GM19035 (cell line): ENCODE results near the gene BDNF.

Source experiments
- ATAC-seq: cut with Tn5 transposase; IDR thresholded peaks from one replicate; pipeline ENCODE4 v1.9.1; 2021; ENCODE audit not compliant: unreplicated experiment

The BDNF gene

DNA sequence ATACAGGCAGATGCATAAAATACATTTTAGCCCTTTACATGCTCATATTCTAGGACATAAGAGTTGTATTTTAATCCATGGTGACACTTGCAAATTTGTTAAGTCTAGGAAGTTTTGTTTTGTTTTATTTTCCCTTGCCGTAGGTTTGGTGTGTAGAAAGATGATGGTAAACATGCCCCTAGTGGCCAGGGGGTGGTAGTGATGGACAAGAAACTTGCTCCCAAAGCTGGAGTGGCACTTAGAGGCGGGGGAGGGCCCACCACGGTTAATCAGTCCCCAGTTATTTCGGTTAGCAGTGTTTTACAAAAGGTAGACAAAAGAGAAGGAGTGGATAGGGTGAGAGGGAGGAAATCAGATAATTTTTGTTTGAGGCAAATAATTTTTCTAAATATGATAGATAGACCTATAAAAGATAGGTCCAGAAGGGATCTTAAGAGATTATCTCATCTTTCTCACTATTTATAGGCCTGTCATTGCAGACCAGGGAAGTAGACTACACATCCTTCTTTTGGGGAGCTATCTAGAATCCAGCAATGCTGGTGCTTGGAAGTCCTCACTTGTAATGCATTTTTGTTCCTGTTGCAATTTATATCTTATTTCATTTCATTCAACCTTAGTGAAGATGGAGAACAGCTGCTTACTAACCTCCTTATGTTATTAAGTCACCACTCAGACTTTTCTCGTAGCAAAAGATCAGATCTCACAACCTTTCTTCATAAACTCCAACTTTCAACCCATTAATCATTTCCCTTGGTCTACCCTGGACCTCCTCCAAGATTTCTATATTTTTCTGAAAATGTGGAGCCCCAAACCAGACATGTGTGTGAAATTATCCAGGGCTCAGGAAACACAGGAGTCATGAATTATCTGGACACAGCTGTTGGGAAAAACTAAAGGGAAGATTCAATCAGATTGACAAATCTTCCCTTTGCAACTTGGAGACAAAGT is 5.9 kb upstream of the BDNF start:
- ATAC-seq, result peak; percentile 79

DNA sequence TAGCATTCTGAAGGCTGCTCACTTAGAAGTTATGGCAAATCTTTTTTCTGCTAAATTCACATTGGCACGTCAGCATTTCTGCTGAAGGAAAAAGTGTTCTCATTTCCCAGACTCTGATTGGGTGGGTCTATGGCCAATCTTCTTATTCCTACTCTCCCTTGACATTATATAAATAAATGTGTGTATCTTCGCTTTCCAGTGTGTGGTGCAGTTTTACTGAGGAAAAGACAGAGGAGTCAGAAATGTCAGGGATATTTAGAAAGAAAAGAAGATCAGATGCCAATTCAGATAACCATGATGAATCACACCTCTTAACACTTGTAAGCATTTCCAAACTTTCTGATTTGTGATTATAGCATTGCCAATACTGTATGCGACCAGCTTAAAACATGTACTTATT is 3.2 kb upstream of the BDNF start:
- ATAC-seq, result no peak

DNA sequence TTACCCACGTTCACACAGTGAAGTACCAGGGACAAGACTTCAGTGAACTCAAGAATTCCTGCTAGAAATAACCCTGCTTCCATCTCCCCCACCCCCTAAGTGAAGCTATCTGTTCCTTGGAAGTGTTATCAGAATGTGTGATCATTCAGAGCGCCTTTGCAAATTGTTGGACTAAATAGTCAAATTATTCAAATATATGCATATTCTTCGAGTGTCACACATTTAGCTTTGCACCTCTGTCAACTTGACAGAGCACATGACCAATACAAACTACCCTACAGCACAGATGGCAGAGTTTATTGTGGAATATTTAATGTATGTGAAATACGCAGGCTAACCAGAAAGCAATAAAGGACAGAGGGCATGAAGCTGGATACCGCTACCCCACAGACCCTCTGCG is 2.6 kb upstream of the BDNF start:
- ATAC-seq, result no peak

DNA sequence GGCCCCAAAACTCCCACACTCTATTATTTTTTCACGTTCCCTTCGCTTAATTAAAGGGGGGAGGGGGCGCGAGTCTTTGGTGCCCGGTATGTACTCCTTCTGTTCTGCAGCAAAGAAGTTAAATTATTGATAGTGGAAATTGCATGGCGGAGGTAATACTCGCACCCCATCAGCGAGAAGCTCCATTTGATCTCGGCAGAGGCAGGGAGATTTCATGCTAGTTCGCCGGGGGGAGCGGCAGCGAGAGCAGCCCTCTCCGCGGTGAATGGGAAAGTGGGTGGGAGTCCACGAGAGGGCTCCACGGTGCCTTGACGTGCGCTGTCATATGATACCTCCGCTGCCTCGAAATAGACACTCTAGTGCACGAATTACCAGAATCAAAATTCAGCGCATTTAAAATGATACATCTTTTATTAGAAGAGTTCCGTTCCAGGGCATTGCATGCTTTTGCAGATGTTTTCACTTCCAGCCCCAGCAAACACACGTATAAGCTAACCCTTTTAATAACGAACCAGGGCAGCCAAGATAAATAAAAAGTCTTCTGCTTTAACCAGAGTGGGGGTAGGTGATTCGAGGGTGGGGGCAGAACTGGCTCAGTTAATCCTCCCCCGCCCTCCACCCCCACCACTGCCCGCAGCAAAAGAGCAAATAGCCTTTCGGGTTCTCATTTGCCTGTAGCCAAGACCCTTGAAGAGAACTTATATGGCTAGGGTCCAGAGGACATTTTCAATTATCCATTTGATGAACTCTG is 1.3 kb upstream of the BDNF start:
- ATAC-seq, result no peak

DNA sequence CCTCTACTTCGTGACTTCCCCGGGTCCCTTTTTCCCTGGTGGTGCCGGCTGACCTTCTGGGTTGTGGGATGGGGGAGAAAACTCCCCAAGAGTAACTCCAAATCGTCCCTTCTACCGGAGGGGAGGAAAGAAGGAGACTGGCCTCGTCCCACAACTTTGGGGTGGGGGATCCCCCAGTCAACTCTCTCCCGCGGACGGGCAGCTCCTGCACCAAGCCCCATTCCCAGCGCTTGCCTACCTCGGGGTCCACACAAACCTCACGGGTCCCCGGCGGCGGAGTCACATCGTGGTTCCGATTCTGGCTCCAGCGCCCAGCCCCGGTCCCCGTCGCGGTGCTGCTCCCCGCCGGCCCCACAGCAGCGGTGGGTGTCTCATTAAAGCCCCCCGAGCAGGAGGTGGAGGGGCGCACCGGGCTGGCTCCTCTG is 317 bp downstream of the BDNF start:
- no peak for ATAC-seq

DNA sequence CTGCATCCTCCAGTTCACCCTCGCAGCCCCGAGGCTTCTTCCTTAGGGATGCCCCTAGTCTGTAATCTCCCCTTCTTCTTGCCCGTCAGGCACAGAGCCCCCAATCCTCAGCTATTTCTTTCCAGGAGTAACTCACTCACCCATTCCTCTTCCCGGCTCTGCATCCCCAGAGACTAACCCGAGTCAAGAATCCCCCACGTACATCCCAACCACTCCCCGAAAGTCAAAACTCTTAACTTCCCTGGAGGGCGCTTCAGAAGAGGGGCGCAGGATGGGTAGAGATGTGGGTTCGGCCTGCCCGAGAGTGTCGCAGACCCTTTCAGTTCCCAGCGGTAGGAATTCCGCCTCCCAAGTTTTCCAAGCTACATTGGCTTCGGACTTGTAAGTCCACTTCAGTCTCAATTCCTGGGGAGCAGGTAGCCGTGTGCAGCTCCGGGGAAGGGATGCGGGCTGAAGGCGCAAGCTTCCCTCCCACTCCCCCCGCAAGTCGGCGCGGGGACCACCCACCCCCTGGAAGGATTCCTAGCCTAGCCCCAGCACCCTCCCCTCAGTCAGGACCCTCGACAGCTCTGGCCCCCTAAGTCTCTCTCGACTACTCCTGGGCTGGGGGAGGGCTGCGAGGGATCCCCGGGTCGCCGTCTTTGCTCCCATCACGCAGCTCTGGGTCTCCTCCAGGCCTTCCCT is 871 bp downstream of the BDNF start:
- ATAC-seq, result no peak

DNA sequence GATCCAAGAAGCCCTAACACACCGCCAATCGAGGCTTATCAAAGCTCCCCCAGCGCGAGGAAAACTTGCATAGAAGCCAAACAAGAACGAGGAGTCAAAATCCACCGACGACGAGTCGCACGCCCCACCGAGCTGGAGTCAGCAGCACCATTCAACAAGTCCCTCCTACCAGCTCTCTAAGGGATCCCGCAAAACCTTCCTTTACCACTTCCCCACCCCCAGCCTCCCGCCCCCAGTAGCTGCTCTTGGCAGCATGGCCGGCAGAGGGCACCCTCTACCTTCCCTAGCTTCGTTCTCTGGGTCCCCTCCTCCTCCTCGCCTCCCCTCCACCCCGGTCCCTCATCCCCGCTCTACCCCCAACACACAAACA is 1.4 kb downstream of the BDNF start:
- peak; percentile 66 for ATAC-seq

DNA sequence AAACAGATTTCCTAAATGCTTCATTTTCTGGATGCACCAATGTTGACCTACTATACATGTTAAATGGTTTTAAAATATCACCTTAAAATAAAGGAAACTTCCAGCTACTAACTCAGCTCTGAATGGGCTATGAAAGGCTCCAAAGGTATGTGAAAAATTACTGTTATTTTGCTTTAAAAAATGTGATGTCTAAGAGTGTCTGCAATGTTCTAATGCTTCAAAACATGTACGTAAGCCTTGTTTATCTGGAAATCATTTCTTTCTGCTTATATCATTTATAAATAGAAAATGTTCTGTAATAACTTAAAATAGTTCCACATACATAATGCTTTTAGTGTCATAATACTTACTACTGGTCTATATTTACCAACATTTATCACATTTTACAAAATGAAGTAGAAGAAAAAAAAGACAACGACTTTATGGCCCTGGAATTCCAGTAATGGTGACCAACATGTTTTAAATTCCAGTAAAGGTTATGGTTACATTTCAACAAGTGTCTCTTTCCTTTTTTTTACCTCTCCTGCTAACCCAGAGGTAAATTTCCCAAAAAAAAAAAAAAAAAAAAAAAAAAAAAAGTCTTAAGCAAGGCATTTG is 2.5 kb downstream of the BDNF start:
- no peak for ATAC-seq

DNA sequence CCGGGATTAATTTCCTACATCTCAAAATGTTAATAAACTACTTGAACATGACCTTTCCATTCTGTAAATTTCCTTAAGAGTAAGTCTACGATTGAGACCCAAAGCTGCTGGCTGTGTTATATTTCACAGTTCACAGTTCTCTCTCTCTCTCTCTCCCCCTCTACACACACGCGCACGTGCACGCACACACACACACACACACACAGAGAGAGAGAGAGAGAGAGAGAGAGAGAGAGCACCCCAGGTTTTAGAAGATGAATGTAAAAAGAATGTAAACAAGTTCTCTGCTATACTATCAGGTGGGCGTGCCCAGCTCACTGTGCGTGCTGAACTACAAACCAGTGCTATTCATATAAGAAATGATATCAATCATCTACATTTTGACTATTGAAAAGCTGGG is 3.3 kb downstream of the BDNF start:
- ATAC-seq, result no peak

DNA sequence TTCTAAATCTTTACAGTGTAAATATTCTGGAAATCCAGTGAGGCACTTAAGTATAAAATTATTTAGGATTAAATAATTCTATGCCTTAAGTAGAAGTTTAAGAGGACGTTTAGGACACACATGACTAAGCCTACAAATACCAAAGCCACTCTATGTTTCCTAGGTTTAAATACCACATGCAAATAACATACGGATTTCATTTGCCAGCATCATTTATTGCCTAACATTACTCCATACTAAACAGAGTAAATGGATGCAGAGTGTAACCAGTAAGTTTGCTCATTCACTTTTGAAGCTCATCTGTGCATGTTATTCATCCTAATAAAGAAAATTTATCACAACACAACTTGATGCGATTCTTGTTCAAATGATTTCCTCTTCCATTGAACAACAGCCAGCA is 4.1 kb downstream of the BDNF start:
- no peak for ATAC-seq

DNA sequence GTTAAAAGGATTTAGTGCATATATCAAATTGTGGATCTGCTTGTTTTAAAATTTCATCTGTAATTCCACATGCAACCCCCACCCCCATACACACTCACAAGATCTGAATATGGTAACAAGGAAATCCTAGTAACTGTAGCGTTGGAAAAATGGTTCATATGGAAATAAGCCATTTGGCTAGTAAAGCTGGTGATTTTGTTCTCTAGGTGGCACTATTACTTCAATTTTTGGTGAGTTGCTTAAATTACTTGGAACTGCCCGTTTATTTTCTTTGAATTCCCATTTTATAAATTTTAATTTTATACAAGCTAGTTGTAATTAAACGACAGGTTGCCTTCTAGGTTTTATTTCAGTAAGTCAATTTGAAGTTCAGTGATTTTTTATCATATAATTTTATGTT is 5.3 kb downstream of the BDNF start:
- no peak for ATAC-seq

DNA sequence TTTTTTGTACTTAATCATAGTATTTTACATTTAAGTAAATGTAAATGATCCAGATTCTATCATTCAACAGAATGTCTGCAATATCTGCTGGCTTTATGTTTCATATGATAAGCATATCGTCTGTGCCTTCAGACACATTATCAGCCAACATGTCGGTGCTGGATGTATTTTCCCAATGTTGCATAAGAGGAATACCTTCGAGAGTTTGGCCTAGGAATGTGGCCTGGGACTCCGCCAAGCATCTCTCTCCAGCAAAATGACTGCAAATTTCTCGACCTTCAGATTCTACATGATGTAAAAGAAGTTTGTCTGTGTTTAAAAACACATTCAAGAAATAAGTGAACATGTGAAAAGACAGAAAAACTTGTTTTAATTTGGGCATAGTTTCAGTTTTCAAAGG is 6.9 kb downstream of the BDNF start:
- ATAC-seq, result no peak

DNA sequence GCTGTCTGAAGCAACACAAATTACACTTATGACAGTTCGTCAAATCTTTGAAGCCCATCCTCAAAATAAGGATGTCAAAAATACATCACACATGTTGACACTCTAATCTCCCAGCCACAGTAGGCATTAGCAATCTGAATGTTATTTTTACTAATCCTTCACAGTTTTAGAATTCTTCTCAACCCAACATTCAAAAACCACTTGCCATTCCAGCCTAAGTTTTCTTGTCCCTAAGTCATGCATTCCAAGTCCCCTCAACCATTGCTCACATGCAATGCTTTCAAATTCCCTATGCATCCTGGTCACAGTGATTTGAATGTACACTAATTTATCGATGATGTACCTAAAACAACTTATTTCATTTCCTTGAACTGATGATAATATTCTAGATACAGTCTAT is 7.5 kb downstream of the BDNF start:
- ATAC-seq, result no peak

DNA sequence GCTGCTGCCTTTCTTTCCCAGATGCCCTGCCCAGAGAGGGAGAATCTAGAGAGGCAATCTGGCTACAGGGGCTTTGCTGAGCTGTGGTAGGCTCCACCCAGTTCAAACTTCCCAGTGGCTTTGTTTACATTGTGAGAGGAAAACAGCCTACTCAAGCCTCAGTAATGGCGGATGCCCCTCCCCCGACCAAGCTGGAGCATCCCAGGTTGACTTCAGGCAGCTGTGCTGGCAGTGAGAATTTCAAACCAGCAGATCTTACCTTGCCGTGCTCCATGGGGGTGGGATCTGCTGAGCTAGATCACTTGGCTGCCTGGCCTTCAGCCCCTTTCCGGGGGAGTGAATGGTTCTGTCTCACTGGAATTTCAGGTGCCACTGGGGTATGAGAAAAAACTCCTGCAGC is 12.2 kb downstream of the BDNF start:
- ATAC-seq, result no peak

DNA sequence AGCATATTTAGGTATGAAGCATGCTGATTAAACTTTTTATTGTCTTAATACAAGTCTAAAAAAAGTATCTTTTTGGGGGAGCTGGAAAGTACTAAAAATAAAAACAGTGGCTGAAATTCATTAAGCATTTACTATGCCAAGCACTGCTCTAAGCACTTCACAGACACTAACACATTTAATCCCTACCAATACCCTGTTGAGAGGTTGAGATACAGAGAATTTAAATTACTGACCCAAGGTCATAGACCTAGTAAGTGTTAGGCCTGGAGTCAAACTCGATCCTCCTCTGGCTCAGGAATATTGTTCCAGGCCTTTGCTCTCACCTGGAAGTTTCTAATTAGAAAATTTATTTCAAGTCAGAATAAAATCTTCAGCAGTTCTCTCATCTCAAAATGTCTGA is 18.6 kb downstream of the BDNF start:
- no peak for ATAC-seq

DNA sequence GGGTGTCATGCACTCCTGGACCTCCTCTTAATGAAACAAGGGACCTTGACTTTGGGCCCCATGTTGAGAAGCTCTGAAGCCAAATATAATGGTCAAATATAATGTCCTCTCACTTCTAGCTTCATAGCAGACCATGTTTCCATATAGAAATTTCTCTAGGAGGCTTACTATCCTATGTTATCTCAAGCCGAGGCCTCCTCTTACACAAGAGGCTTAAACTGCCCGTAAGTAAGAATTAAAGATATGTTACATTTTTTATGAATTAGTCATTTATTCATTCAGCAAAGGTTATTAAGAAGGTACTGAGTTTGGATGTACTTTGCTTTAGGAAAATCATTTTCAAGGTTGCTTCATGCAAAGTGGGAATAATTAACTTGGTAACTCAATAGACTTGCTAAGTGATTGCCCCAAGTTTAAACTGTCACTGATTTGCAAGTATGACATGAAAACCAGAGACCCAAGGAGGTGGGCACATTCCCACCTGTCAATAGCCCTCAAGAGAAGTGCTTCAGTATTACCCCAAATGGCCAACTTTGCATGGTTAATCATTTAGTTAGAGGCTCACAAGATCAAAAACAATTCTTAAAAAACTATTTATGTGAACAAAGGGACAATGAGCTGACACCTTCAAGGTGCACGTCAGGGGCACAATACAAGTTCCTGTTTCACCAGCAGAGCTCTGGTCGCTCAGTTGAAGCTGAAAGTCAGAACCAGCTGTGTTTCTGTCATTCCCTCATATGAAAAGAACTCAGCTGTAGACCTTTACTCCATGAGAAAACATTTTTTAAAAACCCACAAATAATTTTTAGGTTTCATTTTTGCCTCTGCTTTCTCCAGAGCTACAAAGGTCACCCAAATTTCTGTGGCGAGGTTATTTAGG is 20.9 kb downstream of the BDNF start:
- no peak for ATAC-seq

DNA sequence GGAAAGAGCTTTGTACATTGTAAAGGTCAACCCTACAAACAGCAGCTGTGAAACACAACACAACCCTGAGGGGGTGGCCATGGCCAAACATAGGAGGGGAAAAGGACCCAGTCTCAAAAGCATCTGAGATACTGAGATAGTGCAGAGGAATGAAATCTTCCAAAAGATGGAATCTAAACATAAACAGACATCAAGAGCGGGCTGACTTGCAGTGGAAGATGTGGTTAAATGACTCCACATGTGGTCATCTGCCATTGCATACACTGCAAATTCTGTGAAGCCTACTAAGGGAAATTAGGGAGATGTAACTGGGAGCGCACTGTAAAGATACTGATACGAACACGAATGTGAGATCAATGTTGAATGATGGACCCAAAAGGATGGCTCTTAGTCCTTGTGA is 22.0 kb downstream of the BDNF start:
- ATAC-seq, result no peak

DNA sequence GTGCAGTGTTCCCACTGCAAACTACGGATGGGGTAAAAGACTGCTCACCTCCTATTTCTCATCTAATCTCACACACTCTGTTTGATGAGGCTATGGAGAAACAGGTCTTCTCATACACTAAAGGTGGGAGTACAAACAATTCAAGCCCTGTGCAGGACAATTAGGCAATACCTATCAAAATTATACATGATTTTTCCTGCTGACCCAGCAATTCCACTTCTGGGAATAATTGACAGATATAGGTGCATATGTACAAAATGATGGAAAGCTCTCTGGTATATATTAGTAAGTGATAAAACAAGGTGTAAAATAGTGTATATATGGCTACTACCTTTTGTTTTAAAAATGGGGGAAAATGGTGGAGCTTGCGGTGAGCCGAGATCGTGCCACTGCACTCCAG is 23.1 kb downstream of the BDNF start:
- ATAC-seq, result no peak

DNA sequence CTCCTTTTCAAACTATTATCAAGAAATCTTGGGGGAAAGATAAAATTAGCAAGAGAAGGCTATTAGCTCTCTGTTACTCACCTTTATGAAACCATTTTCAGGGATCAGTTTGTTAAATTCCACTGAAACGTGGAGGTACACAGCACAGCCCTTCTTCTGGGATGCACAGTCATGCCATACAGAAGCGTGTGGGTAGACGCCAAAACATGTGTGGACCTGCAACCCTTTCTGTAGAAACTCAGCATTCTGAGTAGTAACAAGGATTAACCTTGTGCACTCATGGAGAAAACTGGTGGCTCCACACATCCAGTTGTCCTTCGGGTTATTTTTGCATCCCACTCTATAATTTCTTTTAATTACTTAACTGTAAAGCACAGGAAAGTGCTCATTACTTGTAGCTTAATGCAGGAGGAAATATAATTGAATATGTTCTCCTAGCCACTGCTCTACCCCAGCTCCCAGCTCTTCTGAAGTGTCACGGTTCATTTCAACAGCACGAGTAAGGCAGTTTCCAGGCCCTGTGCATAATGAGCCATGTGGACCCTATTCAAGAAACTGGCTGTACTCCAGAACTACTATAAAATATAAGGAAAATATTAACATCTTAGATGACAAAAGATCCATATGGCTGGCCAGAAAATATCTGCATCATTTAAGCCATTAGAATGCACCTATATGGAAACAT is 26.1 kb downstream of the BDNF start:
- no peak for ATAC-seq
